ENCODE results near the gene TUBA4B. TPM values are rescaled to one million over a fixed set of nuclear protein-coding genes. Genes with fewer than 3 reads are reported as not detected.

TUBA4B gene
- polyA plus RNA-seq, 3 donors = not detected

GRCh38 chr2:219225350-219225749 lies 27.7 kb upstream of the TUBA4B start:
- DNase-seq = peak in 2 of 3 donors; percentile 70 to 77
- peak overlapping the region; percentile 27 to 70 for H3K4me3 Mint-ChIP-seq
- Histone ChIP-seq H2AFZ (ENCODE audit: insufficient read depth, low read depth, low read length, poor library complexity, severe bottlenecking) (no peak overlapping the region), H3K4me3 (replicated peaks in 1 of 3; ENCODE audit: low read depth in 2 of 3, low read length in 3 of 3) (peak overlapping the region in 1 of 3 experiments; percentile 33), H3K27ac (ENCODE audit: low read depth in 1 of 2, low read length in 2 of 2) (peak overlapping the region in 1 of 2 donors; percentile 8), H3K9ac (ENCODE audit: insufficient read depth, low read length, poor library complexity, severe bottlenecking) (no peak overlapping the region), H3K27me3 (ENCODE audit: control insufficient read depth in 2 of 2, insufficient read depth in 2 of 2, low read length in 2 of 2) (peaks cover 0 to 49% of the 10 kb centered on the region in 2 donors), H3K36me3 (replicated peaks in 1 of 2; ENCODE audit: control insufficient read depth in 1 of 2, insufficient read depth in 2 of 2, low read length in 2 of 2) (peaks cover 45 to 60% of the 10 kb centered on the region in 2 donors), H3K4me1 (ENCODE audit: control insufficient read depth in 1 of 2, insufficient read depth in 2 of 2, low read length in 2 of 2) (peaks cover 41 to 44% of the 10 kb centered on the region in 2 donors), H3K9me3 (replicated peaks in 1 of 2; ENCODE audit: control insufficient read depth in 1 of 2, insufficient read depth in 1 of 2, low read length in 2 of 2) (peaks cover 0 to 5% of the 10 kb centered on the region in 2 donors), H3K4me2 (replicated peaks; ENCODE audit: extremely low read depth, low read length, poor library complexity, severe bottlenecking) (peak overlapping the region; percentile 38), H3K79me2 (ENCODE audit: insufficient read depth, low read length) (peaks cover 23% of the 10 kb centered on the region), H4K20me1 (ENCODE audit: insufficient read depth, low read length) (peaks cover 84% of the 10 kb centered on the region)
- peak overlapping the region; percentile 30 to 84 (median 73) for H3K27ac Mint-ChIP-seq
- H3K4me1 Mint-ChIP-seq = peaks cover 52% of the 10 kb centered on the region
- peaks cover 0 to 29% (median 11%) of the 10 kb centered on the region in 7 donors for H3K9me3 Mint-ChIP-seq
- no peak for TF ChIP-seq CTCF (IDR thresholded peaks at IDR 0.05)
- peaks cover 44 to 67% (median 48%) of the 10 kb centered on the region in 3 donors for H3K27me3 Mint-ChIP-seq (ENCODE audit: low read depth in 3 of 3)
- intact Hi-C loops (cut with micrococcal nuclease) = loop anchor here in 1 of 2 donors (5.0 kb wide), 1 partner anchor 72 kb away; no protein-coding TSS in a partner anchor
- 0% methylated on average over 3 of the region's 3 CpGs for WGBS (ENCODE audit: insufficient coverage)
- peaks cover 66 to 73% of the 10 kb centered on the region in 2 donors for H3K36me3 Mint-ChIP-seq

- Histone ChIP-seq H2AFZ (ENCODE audit: insufficient read depth, low read depth, low read length, poor library complexity, severe bottlenecking) (peak overlapping the region; percentile 82), H4K20me1 (ENCODE audit: insufficient read depth, low read length) (peaks cover 62% of the 10 kb centered on the region)
- intact Hi-C loops (cut with micrococcal nuclease) = loop anchor here in 1 of 2 donors (5.0 kb wide), 1 partner anchor 69 kb away; no protein-coding TSS in a partner anchor
Measured at GRCh38 chr2:219228041-219228910, 24.8 kb upstream of the TUBA4B start.

More at GRCh38 chr2:219228041-219228910, 24.8 kb upstream of the TUBA4B start:
- Histone ChIP-seq H3K36me3 (replicated peaks in 1 of 2; ENCODE audit: control insufficient read depth in 1 of 2, insufficient read depth in 2 of 2, low read length in 2 of 2) (peaks cover 32 to 48% of the 10 kb centered on the region in 2 donors), H3K27ac (ENCODE audit: low read depth in 1 of 2, low read length in 2 of 2) (peak overlapping the region; percentile 18 to 86), H3K79me2 (ENCODE audit: insufficient read depth, low read length) (peaks cover 27% of the 10 kb centered on the region), H3K27me3 (ENCODE audit: control insufficient read depth in 2 of 2, insufficient read depth in 2 of 2, low read length in 2 of 2) (peaks cover 0 to 24% of the 10 kb centered on the region in 2 donors), H3K4me3 (replicated peaks in 1 of 3; ENCODE audit: low read depth in 2 of 3, low read length in 3 of 3) (peak overlapping the region; percentile 80 to 89 (median 81)), H3K4me1 (ENCODE audit: control insufficient read depth in 1 of 2, insufficient read depth in 2 of 2, low read length in 2 of 2) (peaks cover 45 to 50% of the 10 kb centered on the region in 2 donors), H3K4me2 (replicated peaks; ENCODE audit: extremely low read depth, low read length, poor library complexity, severe bottlenecking) (peak overlapping the region; percentile 96), H3K9me3 (replicated peaks in 1 of 2; ENCODE audit: control insufficient read depth in 1 of 2, insufficient read depth in 1 of 2, low read length in 2 of 2) (no peaks in the 10 kb centered on the region), H3K9ac (ENCODE audit: insufficient read depth, low read length, poor library complexity, severe bottlenecking) (peak overlapping the region; percentile 89)
- peaks cover 0 to 21% (median 8%) of the 10 kb centered on the region in 7 donors for H3K9me3 Mint-ChIP-seq
- TF ChIP-seq CTCF (IDR thresholded peaks at IDR 0.05) = no peak
- peaks cover 54 to 63% of the 10 kb centered on the region in 2 donors for H3K36me3 Mint-ChIP-seq
- H3K27me3 Mint-ChIP-seq (ENCODE audit: low read depth in 3 of 3) = peaks cover 25 to 38% (median 30%) of the 10 kb centered on the region in 3 donors
- 0% methylated on average over 3 of the region's 7 CpGs for WGBS (ENCODE audit: insufficient coverage)
- H3K4me3 Mint-ChIP-seq = peak overlapping the region; percentile 95 to 98
- no peak for DNase-seq
- peaks cover 53% of the 10 kb centered on the region for H3K4me1 Mint-ChIP-seq
- peak overlapping the region; percentile 18 to 75 (median 65) for H3K27ac Mint-ChIP-seq
